CD4-positive, alpha-beta memory T cell (primary cell): ENCODE data around the gene ERGIC3. TPM values are rescaled to one million over a fixed set of nuclear protein-coding genes. Genes with fewer than 3 reads are reported as not detected.
A peak's percentile ranks its signal among the peaks of the same experiment; 100 is the strongest.

Experiments used
- CTCF ChIA-PET: fragments of 350-600 bp; sonication (Branson Sonifier 250); formaldehyde crosslinking; loops from one replicate; lab custom pipeline; 2021; ENCODE audit warnings: inconsistent platforms; ENCODE audit not compliant: partially characterized antibody; lab: Charles Lee
- POLR2A ChIA-PET: fragments of 350-600 bp; sonication (Branson Sonifier 250); formaldehyde crosslinking; loops from one replicate; lab custom pipeline; 2021; ENCODE audit not compliant: partially characterized antibody; lab: Charles Lee
- DNase-seq, 5 donors: peaks; one replicate each; pipeline versions ENCODE4 v3.0.0 to v3.0.0-alpha.2; 2020 to 2022; ENCODE audit warnings: mixed read lengths in 1 of 5
- H3K27ac ChIP-seq: one replicate; pipeline ENCODE4 v1.7.0; 2013; ENCODE audit warnings: low read depth, low read length
- H3K27me3 ChIP-seq: 2 replicates; pipeline ENCODE4 v1.7.0; 2013; ENCODE audit warnings: mild to moderate bottlenecking, low read length, moderate library complexity; ENCODE audit not compliant: insufficient read depth
- H3K36me3 ChIP-seq: 2 replicates; pipeline ENCODE4 v1.7.0; 2013; ENCODE audit warnings: mild to moderate bottlenecking, low read length, moderate library complexity; ENCODE audit not compliant: insufficient read depth
- H3K4me1 ChIP-seq: 2 replicates; pipeline ENCODE4 v1.7.0; 2013; ENCODE audit warnings: mild to moderate bottlenecking, low read length, moderate library complexity; ENCODE audit not compliant: insufficient read depth
- H3K4me3 ChIP-seq, 2 donors: one replicate each; pipeline ENCODE4 v1.7.0; 2013; ENCODE audit warnings: low read length in 2 of 2, mild to moderate bottlenecking in 1 of 2
- H3K9me3 ChIP-seq, 2 donors: one replicate each; pipeline ENCODE4 v1.7.0; 2013; ENCODE audit warnings: low read length in 2 of 2, control low read depth in 1 of 2; ENCODE audit not compliant: control insufficient read depth in 1 of 2
- H3K27ac Mint-ChIP-seq, 7 donors: one replicate each; pipeline ENCODE4 v1.8.0; 2020 to 2021; ENCODE audit warnings: mixed read lengths in 7 of 7, mild to moderate bottlenecking in 6 of 7, inconsistent platforms in 3 of 7, moderate library complexity in 3 of 7
- H3K27me3 Mint-ChIP-seq, 2 donors: one replicate each; pipeline ENCODE4 v1.8.0; 2020 to 2021; ENCODE audit warnings: mixed read lengths in 2 of 2
- H3K36me3 Mint-ChIP-seq, 2 donors: one replicate each; pipeline ENCODE4 v1.8.0; 2020 to 2021; ENCODE audit warnings: mixed read lengths in 2 of 2, inconsistent platforms in 1 of 2, mild to moderate bottlenecking in 1 of 2
- H3K4me1 Mint-ChIP-seq, 4 donors: one replicate each; pipeline ENCODE4 v1.8.0; 2020 to 2021; ENCODE audit warnings: mixed read lengths in 4 of 4, mild to moderate bottlenecking in 1 of 4
- H3K4me3 Mint-ChIP-seq, 8 donors: one replicate each; pipeline ENCODE4 v1.8.0; 2020 to 2021; ENCODE audit warnings: mixed read lengths in 8 of 8, mild to moderate bottlenecking in 7 of 8, moderate library complexity in 6 of 8, inconsistent platforms in 3 of 8
- H3K9me3 Mint-ChIP-seq, 8 donors: one replicate each; pipeline ENCODE4 v1.8.0; 2020 to 2021; ENCODE audit warnings: mixed read lengths in 8 of 8, mild to moderate bottlenecking in 5 of 8, inconsistent platforms in 3 of 8, moderate library complexity in 1 of 8
- intact Hi-C: fragments of 100-400 bp; cut with micrococcal nuclease; formaldehyde crosslinking; loops from one replicate; pipeline ENCODE4 v1.15.1; 2023
- polyA plus RNA-seq, 2 donors: library from polyadenylated mRNA; unstranded; fragments of 300-500 nt; fragmentation: Illumina TruSeq; gene quantifications; one replicate each; pipeline ENCODE4 v1.2.3, GENCODE V29; 2021
- total RNA-seq, 2 experiments: library from RNA; stranded (reverse); gene quantifications; one replicate each; pipeline ENCODE4 v1.2.3, GENCODE V29; 2021

The ERGIC3 gene
- total and polyA plus RNA-seq, 4 experiments from 2014 or later: 134 to 151 (median 142) TPM

- Mint-ChIP-seq H3K4me3 (peak overlapping the region in 2 of 8 donors; percentile 52 to 56), H3K4me1 (peaks cover 2 to 15% (median 4%) of the 10 kb centered on the region in 4 donors)
- POLR2A ChIA-PET: interaction anchor here (1.9 to 5.5 kb wide), 2 partner anchors 14 to 60 kb away, joined by 6 to 55 read pairs; partner anchors contain the start of gene SPAG4
These were observed 62.0 kb downstream of the ERGIC3 start for GRCh38 chr20:35603695-35604448.

GRCh38 chr20:35604449-35604747, 62.5 kb downstream of the ERGIC3 start:
- Histone ChIP-seq H3K4me1 (peaks cover 17% of the 10 kb centered on the region), H3K27me3 (no peaks in the 10 kb centered on the region), H3K27ac (no peak overlapping the region), H3K9me3 (no peaks in the 10 kb centered on the region), H3K4me3 (no peak overlapping the region), H3K36me3 (no peaks in the 10 kb centered on the region)
- H3K4me1 Mint-ChIP-seq: peaks cover 2 to 15% (median 4%) of the 10 kb centered on the region in 4 donors
- DNase-seq: no peak
- CTCF ChIA-PET: interaction anchor here (1.0 to 3.2 kb wide), 5 partner anchors 12 to 141 kb away, joined by 3 to 15 read pairs (median 3); partner anchors contain the start of gene SPAG4
- peaks cover 0 to 3% (median 0%) of the 10 kb centered on the region in 8 donors for H3K9me3 Mint-ChIP-seq
- intact Hi-C loops: loop anchor here (5.0 kb wide), 2 partner anchors 58 to 142 kb away; partner anchors contain the start of genes CPNE1 and RBM12
- peaks cover 2 to 6% of the 10 kb centered on the region in 2 donors for H3K27me3 Mint-ChIP-seq
- no peak overlapping the region for H3K27ac Mint-ChIP-seq
- no peaks in the 10 kb centered on the region for H3K36me3 Mint-ChIP-seq
- no peak overlapping the region for H3K4me3 Mint-ChIP-seq
- POLR2A ChIA-PET: interaction anchor here (1.9 to 5.5 kb wide), 2 partner anchors 13 to 59 kb away, joined by 6 to 55 read pairs; partner anchors contain the start of gene SPAG4

More at GRCh38 chr20:35603695-35604448, 62.0 kb downstream of the ERGIC3 start:
- Mint-ChIP-seq H3K9me3 (peaks cover 0 to 3% (median 0%) of the 10 kb centered on the region in 8 donors), H3K36me3 (no peaks in the 10 kb centered on the region), H3K27ac (no peak overlapping the region), H3K27me3 (peaks cover 2 to 6% of the 10 kb centered on the region in 2 donors)
- H3K36me3 ChIP-seq: no peaks in the 10 kb centered on the region
- intact Hi-C loops: loop anchor here (5.0 kb wide), 2 partner anchors 58 to 142 kb away; partner anchors contain the start of genes CPNE1 and RBM12
- CTCF ChIA-PET: interaction anchor here (1.2 to 3.2 kb wide), 7 partner anchors 12 to 350 kb away, joined by 3 to 15 read pairs (median 4); partner anchors contain the start of genes SCAND1 and SPAG4
- H3K27ac ChIP-seq: no peak overlapping the region
- DNase-seq: no peak
- H3K9me3 ChIP-seq: no peaks in the 10 kb centered on the region
- H3K4me1 ChIP-seq: peaks cover 17% of the 10 kb centered on the region
- no peak overlapping the region for H3K4me3 ChIP-seq
- no peaks in the 10 kb centered on the region for H3K27me3 ChIP-seq

GRCh38 chr20:35606127-35606526, 64.2 kb downstream of the ERGIC3 start:
- POLR2A ChIA-PET: no interaction called here

More at GRCh38 chr20:35606127-35606526, 64.2 kb downstream of the ERGIC3 start:
- Histone ChIP-seq H3K4me3 (no peak overlapping the region), H3K36me3 (no peaks in the 10 kb centered on the region), H3K27ac (no peak overlapping the region), H3K9me3 (no peaks in the 10 kb centered on the region), H3K27me3 (no peaks in the 10 kb centered on the region), H3K4me1 (peaks cover 12% of the 10 kb centered on the region)
- H3K9me3 Mint-ChIP-seq: peaks cover 0 to 3% (median 0%) of the 10 kb centered on the region in 8 donors
- H3K27ac Mint-ChIP-seq: no peak overlapping the region
- DNase-seq: no peak
- H3K36me3 Mint-ChIP-seq: no peaks in the 10 kb centered on the region
- H3K4me1 Mint-ChIP-seq: peaks cover 1 to 9% (median 4%) of the 10 kb centered on the region in 4 donors
- CTCF ChIA-PET: interaction anchor here (2.8 to 3.2 kb wide), 2 partner anchors 10 to 143 kb away, joined by 10 to 15 read pairs; partner anchors contain the start of gene SPAG4
- intact Hi-C loops: no loop called here
- H3K27me3 Mint-ChIP-seq: peaks cover 2% of the 10 kb centered on the region in 2 donors
- no peak overlapping the region for H3K4me3 Mint-ChIP-seq

Other genes with a start within 250 kb of the ERGIC3 start
- not detected for gene FAM83C, start 249.7 kb upstream of the ERGIC3 start, total RNA-seq
- gene FAM83C, start 249.7 kb upstream of the ERGIC3 start, polyA plus RNA-seq: not detected
- gene UQCC1, start 130.1 kb upstream of the ERGIC3 start, total RNA-seq: 10 to 100 TPM; 46.4 to 49.3 TPM
- 10 to 100 TPM; 13.9 to 21.1 TPM for gene UQCC1, start 130.1 kb upstream of the ERGIC3 start, polyA plus RNA-seq
- gene GDF5, start 103.8 kb upstream of the ERGIC3 start, total RNA-seq: not detected
- not detected for gene GDF5, start 103.8 kb upstream of the ERGIC3 start, polyA plus RNA-seq
- 10 to 100 TPM; 71.3 to 76.9 TPM for gene CEP250, start 86.5 kb upstream of the ERGIC3 start, total RNA-seq
- 10 to 100 TPM in 1 of 2 donors, 1 to 10 TPM in 1; 4.4 to 14.1 TPM for gene CEP250, start 86.5 kb upstream of the ERGIC3 start, polyA plus RNA-seq
- gene C20orf173, start 12.4 kb upstream of the ERGIC3 start, total RNA-seq: not detected
- not detected for gene C20orf173, start 12.4 kb upstream of the ERGIC3 start, polyA plus RNA-seq
- 1 to 10 TPM in 1 of 2 experiments, under 1 TPM in 1; 0.47 to 1.3 TPM for gene SPAG4, start 73.8 kb downstream of the ERGIC3 start, total RNA-seq
- under 1 TPM; 0.69 to 0.79 TPM for gene SPAG4, start 73.8 kb downstream of the ERGIC3 start, polyA plus RNA-seq
- gene CPNE1, start 122.8 kb downstream of the ERGIC3 start, total RNA-seq: 100 to 1,000 TPM; 316 to 353 TPM
- gene CPNE1, start 122.8 kb downstream of the ERGIC3 start, polyA plus RNA-seq: 100 to 1,000 TPM; 305 to 343 TPM
- gene RBM12, start 122.8 kb downstream of the ERGIC3 start, total RNA-seq: 100 to 1,000 TPM; 129 to 138 TPM
- gene RBM12, start 122.8 kb downstream of the ERGIC3 start, polyA plus RNA-seq: 10 to 100 TPM; 29.9 to 52.8 TPM
- 10 to 100 TPM; 30.3 to 33.6 TPM for gene NFS1, start 157.3 kb downstream of the ERGIC3 start, total RNA-seq
- gene NFS1, start 157.3 kb downstream of the ERGIC3 start, polyA plus RNA-seq: 10 to 100 TPM in 1 of 2 donors, 1 to 10 TPM in 1; 6.3 to 28.3 TPM
- gene ROMO1, start 157.3 kb downstream of the ERGIC3 start, total RNA-seq: 10 to 100 TPM; 38.4 to 43.8 TPM
- 100 to 1,000 TPM; 273 to 335 TPM for gene ROMO1, start 157.3 kb downstream of the ERGIC3 start, polyA plus RNA-seq
- gene RBM39, start 200.2 kb downstream of the ERGIC3 start, total RNA-seq: 100 to 1,000 TPM; 631 to 665 TPM
- gene RBM39, start 200.2 kb downstream of the ERGIC3 start, polyA plus RNA-seq: 100 to 1,000 TPM in 1 of 2 donors, 10 to 100 TPM in 1; 76.7 to 153 TPM
- 10 to 100 TPM; 72.9 to 82.3 TPM for gene PHF20, start 229.9 kb downstream of the ERGIC3 start, total RNA-seq
- gene PHF20, start 229.9 kb downstream of the ERGIC3 start, polyA plus RNA-seq: 100 to 1,000 TPM; 106 to 126 TPM